Endodermal cell (in vitro differentiated cells): ENCODE results near the gene ATF7. TPM values are rescaled to one million over a fixed set of nuclear protein-coding genes. Genes with fewer than 3 reads are reported as not detected.

Source experiments
- DNase-seq: peaks from one replicate; pipeline ENCODE4 v3.0.0-alpha.2; 2017
- H3K27ac ChIP-seq: 2 replicates; pipeline ENCODE4 v1.5.1; 2013; ENCODE audit warnings: mild to moderate bottlenecking, low read depth, low read length, moderate library complexity
- H3K27me3 ChIP-seq: 2 replicates; pipeline ENCODE4 v1.6.1; 2013; ENCODE audit warnings: mild to moderate bottlenecking, low read length, moderate library complexity; ENCODE audit not compliant: insufficient read depth, control insufficient read depth, poor library complexity, severe bottlenecking
- H3K36me3 ChIP-seq: 2 replicates; pipeline ENCODE4 v1.7.0; 2013; ENCODE audit warnings: mild to moderate bottlenecking, low read length, moderate library complexity; ENCODE audit not compliant: control insufficient read depth, insufficient read depth
- H3K4me1 ChIP-seq: one replicate; pipeline ENCODE4 v1.7.0; 2013; ENCODE audit warnings: low read length; ENCODE audit not compliant: control insufficient read depth, insufficient read depth
- H3K4me3 ChIP-seq: 2 replicates; pipeline ENCODE4 v1.5.1; 2013; ENCODE audit warnings: mild to moderate bottlenecking, low read length, moderate library complexity
- H3K9ac ChIP-seq: 2 replicates; pipeline ENCODE4 v1.6.1; 2013; ENCODE audit warnings: mild to moderate bottlenecking, low read length, moderate library complexity; ENCODE audit not compliant: poor library complexity, severe bottlenecking; ENCODE audit errors: extremely low read depth
- H3K9me3 ChIP-seq: 2 replicates; pipeline ENCODE4 v1.6.1; 2013; ENCODE audit warnings: mild to moderate bottlenecking, low read length, moderate library complexity; ENCODE audit not compliant: control insufficient read depth
- H3K27ac Mint-ChIP-seq: 2 replicates; pipeline ENCODE4 v1.8.0; 2020; ENCODE audit warnings: mixed read lengths
- H3K27me3 Mint-ChIP-seq: 2 replicates; pipeline ENCODE4 v1.8.0; 2021; ENCODE audit warnings: mild to moderate bottlenecking, mixed read lengths; ENCODE audit not compliant: insufficient read depth
- H3K36me3 Mint-ChIP-seq: 2 replicates; pipeline ENCODE4 v1.8.0; 2020; ENCODE audit warnings: low read depth, mixed read lengths
- H3K4me1 Mint-ChIP-seq: 2 replicates; pipeline ENCODE4 v1.8.0; 2020; ENCODE audit warnings: mixed read lengths
- H3K4me3 Mint-ChIP-seq: 2 replicates; pipeline ENCODE4 v1.8.0; 2020; ENCODE audit warnings: mild to moderate bottlenecking, moderate library complexity, mixed read lengths
- H3K9me3 Mint-ChIP-seq: 2 replicates; pipeline ENCODE4 v1.8.0; 2020; ENCODE audit warnings: mild to moderate bottlenecking, mixed read lengths
- CTCF ChIP-seq: fragments of 200-600 bp; sonication (generic); conservative IDR thresholded peaks from 2 replicates; pipeline ENCODE4 v1.5.0; 2021; ENCODE audit warnings: antibody characterized with exemption, mild to moderate bottlenecking
- WGBS, 2 experiments: methylation state at CpG; one replicate each; pipeline versions ENCODE4 v1.1.5 to v1.1.7; 2013; ENCODE audit warnings: missing lambda C conversion rate in 2 of 2, mixed read lengths in 1 of 2; ENCODE audit not compliant: insufficient coverage in 1 of 2, insufficient read length in 1 of 2; 5-methylcytosine and 5-hydroxymethylcytosine counted together
- total RNA-seq, 2 donors: library from RNA; stranded (reverse); fragmentation: NEBNext Ultra II Directional in 1 of 2; extraction: Animal tissue kit (Norgen Biotek cat#: 25700) in 1 of 2; gene quantifications; 2 replicates in 1 of 2; 3 replicates in 1 of 2; pipeline ENCODE4 v1.2.1, GENCODE V29; 2021

Gene ATF7
- total RNA-seq, 2 donors from 2014 or later: 29.0 to 36.6 TPM

DNA sequence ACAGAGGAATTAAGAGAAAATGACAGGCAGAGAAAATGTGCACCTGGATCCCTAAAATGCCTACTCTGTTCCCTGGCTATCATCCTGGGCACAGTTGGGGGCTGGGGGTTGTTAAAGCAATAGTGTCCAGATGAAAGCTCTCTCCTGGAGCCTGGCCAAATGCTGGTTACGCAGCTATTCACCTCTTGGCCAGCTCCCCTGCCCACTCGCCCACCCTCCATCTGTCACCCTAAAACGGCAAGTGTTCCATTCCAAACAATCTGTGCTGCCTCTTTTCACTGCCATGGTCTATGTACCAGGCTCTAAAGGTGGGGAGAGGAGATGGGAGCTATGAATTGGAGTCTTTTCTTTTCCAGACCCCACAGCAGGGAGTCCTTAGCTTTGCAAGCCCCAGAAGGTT is 94.2 kb downstream of the ATF7 start:
- H3K9me3 ChIP-seq: no peaks in the 10 kb centered on the region
- peaks cover 60% of the 10 kb centered on the region for H3K36me3 ChIP-seq
- Mint-ChIP-seq H3K27me3 (no peaks in the 10 kb centered on the region), H3K27ac (no peak overlapping the region), H3K9me3 (no peaks in the 10 kb centered on the region), H3K36me3 (peaks cover 60% of the 10 kb centered on the region), H3K4me1 (no peaks in the 10 kb centered on the region), H3K4me3 (no peak overlapping the region)
- no peak overlapping the region for H3K9ac ChIP-seq
- H3K27me3 ChIP-seq: no peaks in the 10 kb centered on the region
- H3K4me1 ChIP-seq: no peaks in the 10 kb centered on the region
- no peak for DNase-seq
- WGBS, 2 experiments: 90 to 94% methylated on average over 2 to 3 of the region's 3 CpGs
- H3K27ac ChIP-seq: no peak overlapping the region
- TF ChIP-seq CTCF: no peak
- H3K4me3 ChIP-seq: no peak overlapping the region

DNA sequence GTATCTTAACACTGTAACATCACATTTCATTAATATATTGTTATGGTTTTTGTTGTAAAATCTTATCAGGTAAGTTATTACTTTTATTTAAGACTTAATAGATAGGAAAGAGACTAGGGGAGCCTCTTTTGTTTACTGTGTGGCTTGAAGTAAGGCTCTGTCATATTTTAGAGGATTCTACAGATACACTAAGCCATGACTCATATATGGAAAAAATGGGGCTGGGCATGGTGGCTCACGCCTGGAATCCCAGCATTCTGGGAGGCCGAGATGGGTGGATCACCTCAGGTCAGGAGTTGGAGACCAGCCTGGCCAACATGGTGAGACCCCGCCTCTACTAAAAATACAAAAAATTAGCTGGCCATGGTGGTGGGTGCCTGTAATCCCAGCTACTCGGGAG is 95.3 kb downstream of the ATF7 start:
- H3K9me3 Mint-ChIP-seq: no peaks in the 10 kb centered on the region
- H3K9me3 ChIP-seq: no peaks in the 10 kb centered on the region
- 90% methylated on average over 2 to 4 of the region's 4 CpGs for WGBS, 2 experiments
- H3K27ac ChIP-seq: no peak overlapping the region
- H3K4me3 ChIP-seq: no peak overlapping the region
- H3K27me3 ChIP-seq: no peaks in the 10 kb centered on the region
- H3K27me3 Mint-ChIP-seq: no peaks in the 10 kb centered on the region
- H3K4me3 Mint-ChIP-seq: no peak overlapping the region
- no peak overlapping the region for H3K27ac Mint-ChIP-seq
- H3K4me1 Mint-ChIP-seq: no peaks in the 10 kb centered on the region
- peaks cover 57% of the 10 kb centered on the region for H3K36me3 ChIP-seq
- DNase-seq: no peak
- H3K4me1 ChIP-seq: no peaks in the 10 kb centered on the region
- no peak for TF ChIP-seq CTCF
- no peak overlapping the region for H3K9ac ChIP-seq
- H3K36me3 Mint-ChIP-seq: peaks cover 59% of the 10 kb centered on the region

GRCh38 chr12:53530061-53530460 is 96.1 kb downstream of the ATF7 start:
- no peak for DNase-seq
- no peaks in the 10 kb centered on the region for H3K4me1 ChIP-seq
- no peak for TF ChIP-seq CTCF
- Mint-ChIP-seq H3K9me3 (no peaks in the 10 kb centered on the region), H3K36me3 (peaks cover 56% of the 10 kb centered on the region), H3K4me3 (no peak overlapping the region), H3K4me1 (no peaks in the 10 kb centered on the region), H3K27me3 (no peaks in the 10 kb centered on the region), H3K27ac (no peak overlapping the region)
- H3K36me3 ChIP-seq: peaks cover 53% of the 10 kb centered on the region
- no peak overlapping the region for H3K4me3 ChIP-seq
- no peak overlapping the region for H3K9ac ChIP-seq
- WGBS, 2 experiments: 100% methylated on average over 2 of the region's 2 CpGs
- no peak overlapping the region for H3K27ac ChIP-seq
- H3K27me3 ChIP-seq: no peaks in the 10 kb centered on the region
- no peaks in the 10 kb centered on the region for H3K9me3 ChIP-seq
